ENCODE data around the gene DDIT3.

Gene DDIT3

DNA sequence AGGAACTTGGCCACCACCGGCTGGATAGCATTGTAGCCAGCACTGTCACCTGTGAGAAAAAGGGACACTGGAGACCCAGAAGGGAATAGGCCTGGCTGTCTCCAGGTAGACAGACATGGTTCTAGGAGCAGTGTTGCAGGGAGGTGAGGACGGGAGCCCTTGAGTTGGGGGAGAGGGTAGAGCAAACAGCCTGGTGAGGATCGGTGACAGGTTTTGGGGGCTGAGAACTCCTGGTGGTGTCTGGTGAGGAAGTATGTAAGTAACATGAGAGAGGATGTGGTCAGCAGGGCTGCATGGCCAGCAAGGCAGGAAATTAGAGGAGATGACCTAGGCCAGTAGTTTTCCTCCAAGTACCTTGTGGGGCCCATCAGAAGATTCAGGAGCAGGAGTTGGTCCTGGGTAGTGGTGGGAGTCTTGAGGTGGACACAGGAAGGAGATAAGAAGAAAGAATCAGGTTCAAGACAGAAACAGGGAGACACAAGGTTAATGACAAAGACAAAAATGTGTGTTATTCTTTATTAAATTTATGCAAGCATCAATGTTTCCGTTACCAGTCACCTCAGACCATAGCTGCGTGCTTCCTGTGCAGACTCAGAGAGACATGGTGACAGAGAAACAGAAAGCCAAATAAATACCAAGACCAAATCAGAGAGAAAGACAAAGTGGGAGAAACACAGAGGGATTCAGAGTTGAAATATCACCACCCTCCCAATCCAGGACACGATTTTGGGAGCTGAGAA, 40.8 kb downstream of the DDIT3 start, which contains the start of gene ARHGAP9:
Gene ARHGAP9 (minus strand): TSS at position 491 of the 740 bp plus-strand sequence. CDS start 460 bp downstream, at position 31.
- peak; percentile 82 to 85 for DNase-seq

DNA sequence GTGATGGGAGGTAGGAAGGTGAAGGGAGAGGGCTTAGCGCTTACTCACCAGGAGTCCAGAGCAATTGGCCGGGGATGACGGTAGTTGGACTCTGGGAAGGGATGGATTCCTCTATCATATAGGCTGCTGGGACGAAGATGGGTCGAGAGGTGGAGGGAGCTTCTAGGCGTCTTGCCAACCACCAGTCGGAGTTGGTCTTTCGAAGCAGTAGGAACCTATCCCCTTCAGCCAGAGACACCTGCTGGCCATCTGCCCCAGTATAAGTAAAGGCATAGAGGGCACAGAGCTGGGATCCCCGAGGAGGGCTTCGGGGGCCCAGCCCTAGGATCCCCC, 41.3 kb downstream of the DDIT3 start:
- DNase-seq, result no peak

DNA sequence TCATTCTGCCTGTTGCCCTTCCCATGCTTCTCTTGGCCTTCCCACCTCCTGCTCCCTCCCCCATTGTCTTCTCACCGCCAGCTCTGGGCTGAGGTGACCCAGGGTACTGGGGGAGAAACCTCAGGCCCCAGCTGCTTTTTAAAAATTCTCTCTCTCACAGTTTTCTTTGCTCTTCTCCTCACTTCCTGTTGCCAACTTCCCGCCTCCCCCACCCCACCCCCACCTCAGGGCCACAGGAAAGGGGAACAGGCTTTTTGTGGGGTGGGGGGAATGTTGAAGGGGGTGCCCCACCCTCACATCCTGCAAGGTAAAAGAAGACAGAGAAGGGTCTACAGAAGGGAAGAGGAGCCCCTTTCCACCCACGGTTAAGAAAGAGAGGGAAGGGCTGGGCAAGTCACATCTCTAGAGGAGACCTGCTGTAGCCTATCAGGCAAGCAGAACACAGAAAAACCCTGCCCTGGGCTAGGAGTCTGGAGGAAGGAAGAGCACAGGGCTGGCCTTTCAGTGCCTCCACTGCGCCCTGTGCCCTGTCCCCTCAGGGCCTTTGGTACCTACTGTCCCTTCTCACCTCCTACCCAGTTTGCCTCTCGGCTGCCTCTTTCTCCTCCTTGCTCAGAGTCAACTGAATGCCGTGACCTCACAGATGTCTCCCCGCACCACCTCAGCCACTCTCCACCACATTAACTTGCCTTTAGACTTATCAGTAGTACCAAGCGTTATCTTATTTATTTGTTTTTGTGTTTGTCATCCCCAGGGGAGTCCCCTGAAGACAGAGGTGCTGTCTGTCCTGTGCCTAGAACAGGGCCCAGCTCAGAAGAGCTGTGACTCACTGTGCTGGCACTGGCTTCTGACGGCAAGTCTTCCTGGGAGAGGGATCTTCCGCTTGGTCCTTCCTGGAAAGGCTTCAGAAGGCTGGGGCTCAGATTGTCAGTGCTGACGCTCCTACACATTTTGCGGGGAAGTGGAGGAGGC, 42.3 kb downstream of the DDIT3 start:
- DNase-seq, result peak; percentile 68 to 74

DNA sequence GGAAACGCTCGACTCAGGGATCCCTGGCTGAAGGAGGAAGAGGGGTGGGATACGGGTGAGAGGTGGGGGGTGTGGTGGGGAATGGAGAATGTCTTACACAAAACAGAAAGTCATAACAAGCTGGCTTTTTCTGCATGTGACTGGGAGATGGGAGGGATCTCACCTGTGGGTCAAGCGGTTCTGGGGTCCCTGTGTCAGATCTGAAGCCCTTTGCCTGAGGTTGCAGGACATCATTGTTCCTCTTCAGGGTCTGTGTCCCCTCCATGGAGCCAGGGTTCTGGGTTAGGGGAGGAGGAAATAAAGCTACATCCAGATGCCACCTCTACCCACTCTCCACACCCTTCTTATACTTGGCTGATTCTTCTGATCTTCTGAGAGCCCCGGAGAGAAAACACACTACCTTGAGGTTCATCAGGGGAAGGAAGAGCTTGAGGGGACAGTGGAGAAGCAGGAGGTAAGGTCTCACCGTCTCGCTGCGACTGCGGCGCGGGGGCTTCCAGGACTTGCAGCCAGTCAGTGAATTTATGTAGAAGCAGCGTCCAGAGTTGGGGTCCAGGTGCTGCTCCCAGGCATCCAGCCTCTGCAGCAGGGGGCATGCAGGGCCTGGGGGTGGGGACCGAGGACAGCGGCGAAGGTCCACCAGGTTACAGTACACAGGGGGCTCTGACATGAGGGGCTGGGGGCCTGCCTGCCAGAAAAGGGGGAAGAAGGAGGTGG, 43.2 kb downstream of the DDIT3 start:
- DNase-seq, result no peak

DNA sequence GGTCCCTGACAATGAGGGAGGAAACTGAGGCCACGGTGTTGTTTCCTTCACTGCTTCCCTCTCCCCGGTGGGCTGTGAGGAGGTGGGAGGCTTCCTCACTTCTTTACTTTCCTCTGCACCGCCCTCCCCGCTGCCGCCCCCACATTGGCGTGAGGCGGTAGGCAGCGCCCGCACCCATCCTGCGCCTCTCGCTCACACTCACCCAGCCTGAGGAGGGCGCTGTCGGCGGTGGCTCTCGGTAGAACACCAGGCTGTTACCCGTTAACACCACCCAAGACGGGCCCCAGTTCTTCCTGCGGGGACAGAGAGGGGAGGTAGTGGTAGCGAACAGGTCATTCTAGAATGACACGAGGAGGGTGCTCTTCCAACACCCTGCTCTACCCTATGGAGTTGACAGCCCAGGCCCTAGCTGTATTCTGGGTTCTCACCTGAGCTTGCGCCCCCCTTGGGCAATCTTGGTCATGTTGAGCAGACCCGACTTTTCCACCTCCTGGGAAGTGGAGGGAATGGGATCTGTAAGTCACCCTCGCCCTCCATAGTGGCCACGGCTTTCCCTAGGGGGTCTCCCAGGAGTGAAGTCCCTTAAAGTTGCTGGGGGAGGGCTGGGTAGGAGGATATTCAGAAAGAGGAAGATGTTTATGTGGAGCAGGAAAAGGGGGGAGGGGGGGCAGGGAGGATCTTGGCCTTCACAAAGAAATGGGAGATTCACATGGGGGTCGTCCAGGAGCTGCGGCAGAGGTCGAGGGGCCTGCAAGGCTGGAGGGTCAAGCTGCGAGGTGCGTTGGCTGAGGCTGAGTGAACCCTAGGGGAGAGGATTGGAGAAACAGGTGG, 43.9 kb downstream of the DDIT3 start:
- peak; percentile 75 to 82 for DNase-seq

DNA sequence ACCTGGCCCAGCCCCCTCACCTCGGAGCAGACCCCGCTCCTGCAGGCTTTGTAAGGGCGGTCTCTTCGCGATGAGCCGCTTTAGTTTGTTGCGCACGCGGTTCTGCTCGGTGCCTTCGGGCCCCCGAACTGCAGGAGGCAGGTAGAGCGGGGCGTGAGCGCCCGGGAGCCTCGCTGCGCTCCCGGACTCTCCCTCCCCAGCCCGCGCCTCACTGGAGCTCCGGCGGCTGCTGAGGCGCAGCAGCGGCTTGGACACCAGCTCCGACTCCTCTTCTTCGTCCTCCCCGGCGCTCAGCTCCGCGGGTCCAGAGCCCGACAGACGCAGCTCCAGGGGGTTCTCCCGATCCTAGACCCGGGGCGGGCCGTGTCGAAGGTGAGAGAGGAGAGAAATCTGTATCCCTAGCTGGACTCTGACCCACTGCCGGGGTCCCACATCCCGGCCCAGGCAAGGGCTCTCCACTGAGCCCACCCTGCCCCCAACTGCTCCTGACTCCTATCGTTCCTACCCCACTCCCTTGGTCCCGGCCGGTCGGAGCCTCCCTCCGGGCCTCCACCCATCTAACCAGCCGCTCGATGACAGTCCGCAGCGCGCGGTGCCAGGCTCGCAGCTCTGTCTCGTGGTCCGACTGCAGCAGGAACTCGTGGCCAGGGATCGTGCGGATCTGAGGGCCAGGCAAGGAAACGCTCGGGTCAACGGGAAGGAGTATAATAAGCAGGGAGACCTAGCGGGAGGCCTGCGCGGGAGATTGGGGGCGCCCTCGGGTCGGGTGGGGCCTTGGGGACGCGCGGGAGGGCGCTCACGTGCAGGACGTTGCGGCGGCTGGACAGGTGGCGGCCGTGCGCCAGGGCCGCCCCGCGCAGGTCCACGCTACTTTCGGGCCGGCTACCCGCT, 44.8 kb downstream of the DDIT3 start:
- no peak for DNase-seq

DNA sequence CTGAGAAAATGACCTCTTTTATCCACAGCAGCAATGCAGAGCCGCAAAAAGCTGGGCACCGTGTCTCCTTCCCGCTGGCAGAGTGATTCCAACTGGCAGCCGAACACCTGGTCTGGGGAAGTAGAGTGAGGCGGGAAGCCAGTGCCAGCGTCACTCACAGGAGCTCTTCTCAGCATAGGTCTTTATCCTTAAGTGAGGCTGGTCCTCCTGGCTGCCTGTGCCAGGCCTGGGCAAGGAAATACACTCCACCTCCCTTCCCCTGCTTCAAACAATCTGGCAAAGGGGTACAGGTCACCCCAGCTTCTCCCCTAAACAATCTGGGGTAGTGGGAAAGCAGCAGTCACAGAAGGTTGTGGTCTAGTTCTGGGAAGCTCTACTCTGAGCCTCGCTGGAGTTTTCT, 45.5 kb downstream of the DDIT3 start:
- no peak for DNase-seq

DNA sequence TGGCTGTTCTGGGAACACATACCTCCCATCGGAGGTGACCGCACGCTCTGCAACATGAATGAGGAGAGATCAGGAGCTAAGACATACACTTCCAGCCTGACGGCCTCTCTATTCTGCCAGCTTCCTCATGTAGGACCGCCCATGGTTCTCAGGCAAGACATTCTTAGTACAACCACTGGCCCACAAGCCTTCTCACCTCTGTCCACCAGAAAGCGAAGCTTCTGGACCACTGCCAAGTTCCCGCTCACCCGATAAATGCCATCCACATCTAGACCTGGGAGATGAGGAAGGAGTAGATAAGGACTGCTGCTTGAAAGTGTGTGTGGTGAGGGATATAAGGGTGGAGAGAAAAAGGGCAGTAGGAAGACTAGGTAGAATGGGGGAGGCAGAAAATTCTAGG, 45.9 kb downstream of the DDIT3 start:
- no peak for DNase-seq

DNA sequence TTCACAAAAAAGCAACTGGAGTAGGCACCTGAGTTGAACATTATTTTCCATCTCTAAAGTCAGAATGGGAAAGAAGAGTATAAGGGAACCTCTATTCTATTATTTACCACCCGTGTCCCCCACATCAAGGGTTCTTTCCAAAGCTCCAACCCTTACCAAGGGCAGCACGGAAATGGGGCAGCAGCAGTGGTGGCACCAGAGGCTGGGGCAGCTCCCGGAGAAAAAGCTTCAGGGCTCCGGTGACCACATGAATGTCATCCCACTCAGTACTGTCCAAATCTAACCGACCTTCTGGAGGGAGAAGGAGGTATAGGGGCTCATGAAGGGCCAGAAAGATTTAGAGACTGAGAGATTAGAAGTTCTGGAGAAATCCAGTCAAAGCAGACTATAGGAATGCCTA, 46.4 kb downstream of the DDIT3 start:
- no peak for DNase-seq

DNA sequence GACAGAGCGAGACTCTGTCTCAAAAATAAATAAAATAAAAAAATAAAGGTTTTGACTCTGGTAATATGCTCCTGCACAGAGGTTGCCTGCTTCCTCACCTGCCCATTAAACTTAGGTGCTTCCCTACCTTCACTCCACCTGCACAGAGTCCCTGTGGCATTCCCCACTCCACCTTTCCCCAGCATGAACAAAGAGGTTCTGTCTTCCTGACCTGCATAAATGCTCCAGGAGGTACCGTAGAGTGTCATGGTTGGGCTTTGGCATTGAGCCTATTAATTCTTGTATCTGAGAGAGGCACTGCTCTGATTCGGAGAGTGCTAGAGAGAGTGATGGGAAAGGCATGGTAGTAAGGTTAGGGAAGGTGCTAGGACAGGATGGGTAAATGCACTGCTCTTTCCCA, 46.9 kb downstream of the DDIT3 start:
- no peak for DNase-seq

DNA sequence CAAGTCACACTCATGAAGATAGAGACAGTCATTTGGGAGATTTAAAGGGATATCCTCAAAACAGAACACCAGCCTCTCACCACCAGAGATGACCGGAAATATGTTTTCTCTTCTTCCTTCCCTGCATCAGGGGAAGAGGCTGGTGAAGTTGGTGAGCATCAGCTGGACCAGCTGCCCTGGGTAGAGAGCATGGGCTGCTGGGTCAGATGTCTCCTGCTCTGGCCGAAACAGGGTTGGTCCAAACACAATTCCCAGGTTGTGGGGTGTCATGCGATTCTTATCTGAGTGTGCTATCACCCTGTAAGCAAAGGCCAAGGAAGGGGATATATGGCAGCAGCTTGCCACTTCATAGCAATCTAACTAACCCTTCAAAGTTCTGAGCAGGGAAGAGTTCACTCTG, 47.9 kb downstream of the DDIT3 start:
- no peak for DNase-seq

DNA sequence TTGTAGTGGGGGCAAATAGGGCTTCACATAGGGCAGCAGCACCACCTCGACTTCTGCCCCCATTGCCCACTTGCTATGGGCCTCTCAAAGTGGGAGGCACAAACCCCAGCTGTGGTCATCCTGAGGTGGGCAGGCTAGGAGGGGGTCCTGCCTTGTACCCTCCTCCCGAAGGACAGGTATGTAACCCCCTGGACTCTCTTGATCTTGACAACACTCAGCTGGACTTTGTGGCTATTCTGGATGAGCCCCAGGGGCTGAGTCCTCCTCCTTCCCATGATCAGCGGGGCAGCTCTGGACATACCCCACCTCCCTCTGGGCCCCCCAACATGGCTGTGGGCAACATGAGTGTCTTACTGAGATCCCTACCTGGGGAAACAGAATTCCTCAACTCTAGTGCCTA, 48.7 kb downstream of the DDIT3 start:
- no peak for DNase-seq

DNA sequence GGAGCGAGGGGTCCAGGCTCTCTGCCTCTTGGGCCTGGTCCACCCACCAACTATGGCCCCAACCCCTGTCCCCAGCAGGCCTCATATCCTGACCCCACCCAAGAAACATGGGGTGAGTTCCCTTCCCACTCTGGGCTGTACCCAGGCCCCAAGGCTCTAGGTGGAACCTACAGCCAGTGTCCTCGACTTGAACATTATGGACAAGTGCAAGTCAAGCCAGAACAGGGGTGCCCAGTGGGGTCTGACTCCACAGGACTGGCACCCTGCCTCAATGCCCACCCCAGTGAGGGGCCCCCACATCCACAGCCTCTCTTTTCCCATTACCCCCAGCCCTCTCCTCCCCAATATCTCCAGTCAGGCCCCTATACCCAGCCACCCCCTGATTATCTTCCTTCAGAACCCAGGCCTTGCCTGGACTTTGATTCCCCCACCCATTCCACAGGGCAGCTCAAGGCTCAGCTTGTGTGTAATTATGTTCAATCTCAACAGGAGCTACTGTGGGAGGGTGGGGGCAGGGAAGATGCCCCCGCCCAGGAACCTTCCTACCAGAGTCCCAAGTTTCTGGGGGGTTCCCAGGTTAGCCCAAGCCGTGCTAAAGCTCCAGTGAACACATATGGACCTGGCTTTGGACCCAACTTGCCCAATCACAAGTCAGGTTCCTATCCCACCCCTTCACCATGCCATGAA, 49.2 kb downstream of the DDIT3 start:
- no peak for DNase-seq

DNA sequence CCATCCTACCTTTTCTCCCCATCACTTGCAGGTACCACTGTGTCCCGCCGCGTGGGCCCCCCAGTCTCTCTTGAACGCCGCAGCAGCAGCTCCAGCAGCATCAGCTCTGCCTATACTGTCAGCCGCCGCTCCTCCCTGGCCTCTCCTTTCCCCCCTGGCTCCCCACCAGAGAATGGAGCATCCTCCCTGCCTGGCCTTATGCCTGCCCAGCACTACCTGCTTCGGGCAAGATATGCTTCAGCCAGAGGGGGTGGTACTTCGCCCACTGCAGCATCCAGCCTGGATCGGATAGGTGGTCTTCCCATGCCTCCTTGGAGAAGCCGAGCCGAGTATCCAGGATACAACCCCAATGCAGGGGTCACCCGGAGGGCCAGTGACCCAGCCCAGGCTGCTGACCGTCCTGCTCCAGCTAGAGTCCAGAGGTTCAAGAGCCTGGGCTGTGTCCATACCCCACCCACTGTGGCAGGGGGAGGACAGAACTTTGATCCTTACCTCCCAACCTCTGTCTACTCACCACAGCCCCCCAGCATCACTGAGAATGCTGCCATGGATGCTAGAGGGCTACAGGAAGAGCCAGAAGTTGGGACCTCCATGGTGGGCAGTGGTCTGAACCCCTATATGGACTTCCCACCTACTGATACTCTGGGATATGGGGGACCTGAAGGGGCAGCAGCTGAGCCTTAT, 49.9 kb downstream of the DDIT3 start:
- no peak for DNase-seq

DNA sequence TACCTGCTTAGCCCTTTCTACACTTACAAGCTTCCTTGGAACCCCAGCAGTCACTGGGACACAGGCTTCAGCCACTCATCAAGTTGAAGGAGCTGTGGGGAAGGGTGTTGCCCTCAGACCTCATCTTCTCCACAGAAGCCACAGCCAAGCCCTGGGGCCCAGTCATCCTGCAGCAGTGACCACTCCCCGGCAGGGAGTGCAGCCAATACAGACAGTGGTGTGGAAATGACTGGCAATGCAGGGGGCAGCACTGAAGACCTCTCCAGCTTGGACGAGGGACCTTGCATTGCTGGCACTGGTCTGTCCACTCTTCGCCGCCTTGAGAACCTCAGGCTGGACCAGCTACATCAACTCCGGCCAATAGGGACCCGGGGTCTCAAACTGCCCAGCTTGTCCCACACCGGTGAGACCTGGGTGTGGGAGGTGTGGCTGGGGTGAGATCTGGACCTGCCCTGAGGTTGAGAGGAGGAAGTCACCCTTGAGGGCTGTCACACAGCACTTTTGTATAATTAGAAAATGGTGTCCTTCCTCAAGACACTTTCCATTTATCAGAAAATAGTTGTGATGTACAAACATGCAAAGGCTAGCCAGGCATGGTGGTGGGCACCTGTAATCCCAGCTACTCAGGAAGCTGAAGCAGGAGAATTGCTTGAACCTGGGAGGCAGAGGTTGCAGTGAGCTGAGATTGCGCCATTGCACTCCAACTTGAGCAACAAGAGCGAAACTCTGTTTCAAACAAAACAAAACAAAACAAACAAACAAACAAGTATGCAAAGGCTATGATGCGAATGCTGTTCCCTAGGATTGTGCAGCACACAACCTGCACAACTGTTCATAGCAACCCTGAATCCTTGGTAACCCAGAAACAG, 50.8 kb downstream of the DDIT3 start:
- DNase-seq, result no peak

DNA sequence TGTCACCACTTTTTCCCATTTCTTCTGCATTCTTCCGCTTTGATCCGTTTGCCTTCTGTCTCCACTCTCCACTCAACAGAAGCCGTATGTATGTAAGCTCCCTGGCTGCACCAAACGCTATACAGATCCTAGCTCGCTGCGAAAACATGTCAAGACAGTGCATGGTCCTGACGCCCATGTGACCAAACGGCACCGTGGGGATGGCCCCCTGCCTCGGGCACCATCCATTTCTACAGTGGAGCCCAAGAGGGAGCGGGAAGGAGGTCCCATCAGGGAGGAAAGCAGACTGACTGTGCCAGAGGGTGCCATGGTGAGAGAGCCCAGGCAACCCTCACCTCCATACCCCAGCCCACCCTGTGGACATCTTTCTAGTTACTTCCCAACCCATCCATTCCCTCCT, 52.4 kb downstream of the DDIT3 start:
- no peak for DNase-seq

DNA sequence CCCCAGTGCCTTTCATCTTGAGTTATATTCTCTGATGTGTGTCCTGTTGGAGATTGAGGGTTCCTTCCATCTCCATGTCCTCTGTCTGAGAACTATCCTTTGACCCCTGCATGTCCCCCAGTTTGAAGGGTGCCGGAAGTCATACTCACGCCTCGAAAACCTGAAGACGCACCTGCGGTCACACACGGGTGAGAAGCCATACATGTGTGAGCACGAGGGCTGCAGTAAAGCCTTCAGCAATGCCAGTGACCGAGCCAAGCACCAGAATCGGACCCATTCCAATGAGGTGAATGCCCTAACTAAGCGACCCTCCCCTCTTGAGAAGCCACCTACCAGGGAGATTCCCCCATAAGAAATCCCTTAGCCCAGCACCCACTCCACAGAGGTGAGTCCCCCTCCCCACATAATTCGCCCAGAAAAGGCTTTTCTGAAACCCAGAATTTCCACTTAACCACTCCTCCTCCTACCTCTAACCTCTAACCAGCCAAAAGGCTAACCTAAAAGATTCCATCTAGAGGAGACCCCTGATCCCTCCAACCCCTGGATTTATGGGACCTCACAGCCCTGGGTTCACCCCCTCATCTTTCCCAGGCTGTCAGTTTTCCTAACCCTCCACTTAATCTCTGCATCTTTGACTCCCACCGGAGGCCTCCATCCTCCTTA, 53.0 kb downstream of the DDIT3 start:
- no peak for DNase-seq
